ENCODE data around the gene KREMEN1. TPM values are rescaled to one million over a fixed set of nuclear protein-coding genes. Genes with fewer than 3 reads are reported as not detected.

KREMEN1 gene
- total and polyA plus RNA-seq, 2 donors (not counting 1 experiment from before 2014, with no cell fraction given): 0.01 TPM; not detected in 1

DNA sequence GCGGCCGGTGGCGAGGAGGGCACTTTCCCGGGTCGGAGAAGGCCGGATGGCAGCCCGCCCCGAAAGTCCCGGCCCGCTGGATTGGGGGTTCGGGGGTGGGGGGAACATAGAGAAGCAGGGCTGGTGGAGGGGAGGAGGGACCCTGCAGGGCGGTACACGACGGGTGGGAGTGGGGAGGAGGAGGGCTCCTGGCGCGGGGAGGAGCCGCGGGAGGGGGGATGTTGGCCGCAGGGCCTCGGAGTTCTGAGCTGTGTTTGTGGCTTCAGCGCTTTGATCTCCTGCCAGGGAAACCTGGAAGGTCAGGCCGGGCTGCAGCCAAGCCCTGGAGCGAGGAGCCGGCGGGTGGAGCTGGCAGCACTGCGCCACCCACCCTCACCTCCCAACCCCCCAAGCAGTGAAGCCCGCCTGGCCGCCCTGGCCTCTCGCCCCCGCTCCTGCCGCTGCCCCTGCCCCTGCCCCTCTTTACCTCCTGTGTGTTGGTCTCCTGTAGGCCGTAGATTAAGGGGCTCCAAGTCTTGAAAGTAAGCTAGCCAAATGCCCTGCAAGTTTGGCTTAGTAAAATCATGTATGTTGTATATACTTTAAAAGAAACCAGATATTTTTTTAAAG lies 42.1 kb upstream of the KREMEN1 start:
- no peak for ATAC-seq (ENCODE audit: low read depth)

More for the DNA sequence above, 42.1 kb upstream of the KREMEN1 start:
- Histone ChIP-seq H3K36me3 (replicated peaks in 1 of 2; ENCODE audit: control extremely low read depth in 1 of 2, control insufficient read depth in 1 of 2, extremely low read depth in 1 of 2, insufficient read depth in 2 of 2, low read length in 1 of 2) (no peaks in the 10 kb centered on the region), H3K27ac (ENCODE audit: low read length in 2 of 2) (no peak overlapping the region), H3K9me3 (ENCODE audit: control extremely low read depth in 1 of 3, control insufficient read depth in 2 of 3, insufficient read depth in 1 of 3, low read length in 2 of 3) (peaks cover 0 to 7% (median 0%) of the 10 kb centered on the region in 3 donors), H3K9ac (ENCODE audit: low read length) (peak overlapping the region; percentile 39), H3K4me1 (ENCODE audit: control insufficient read depth in 2 of 2, insufficient read depth in 2 of 2, low read length in 2 of 2) (peaks cover 8 to 17% of the 10 kb centered on the region in 2 donors), H2AFZ (ENCODE audit: insufficient read depth, low read depth, low read length, poor library complexity, severe bottlenecking) (peak overlapping the region; percentile 54), H3K4me3 (ENCODE audit: control extremely low read depth in 1 of 5, extremely low read depth in 1 of 5, insufficient read depth in 1 of 5, low read depth in 2 of 5, low read length in 4 of 5) (peak overlapping the region in 3 of 5 experiments; percentile 13 to 52 (median 23)), H3K79me2 (ENCODE audit: control insufficient read depth, insufficient read depth, low read length) (no peaks in the 10 kb centered on the region), H3K4me2 (replicated peaks; ENCODE audit: low read depth, low read length, poor library complexity, severe bottlenecking) (peak overlapping the region; percentile 76), H3K27me3 (replicated peaks in 1 of 4; ENCODE audit: control extremely low read depth in 1 of 4, control insufficient read depth in 3 of 4, insufficient read depth in 4 of 4, low read length in 3 of 4) (peaks cover 0 to 45% (median 24%) of the 10 kb centered on the region in 4 experiments), H4K20me1 (ENCODE audit: control insufficient read depth, insufficient read depth, low read length, poor library complexity, severe bottlenecking) (no peaks in the 10 kb centered on the region)
- whole genome bisulfite sequencing (ENCODE audit: insufficient coverage): 1% methylated on average over 31 of the region's 32 CpGs
- ChIA-PET POLR2A (no interaction called here), CTCF (interaction anchor here (2.1 kb wide), 1 partner anchor 10 kb away, joined by 9 read pairs; no protein-coding TSS in a partner anchor)
- Mint-ChIP-seq H3K4me3 (peak overlapping the region; percentile 62), H3K27me3 (peaks cover 48% of the 10 kb centered on the region), H3K27ac (no peak overlapping the region), H3K9me3 (ENCODE audit: insufficient read depth) (no peaks in the 10 kb centered on the region), H3K4me1 (peaks cover 8% of the 10 kb centered on the region)
- DNase-seq: no peak
- TF ChIP-seq CTCF (IDR thresholded peaks at IDR 0.05): no peak
- no peak for TF ChIP-seq EZH2 (IDR thresholded peaks at IDR 0.05; ENCODE audit: borderline replicate concordance, insufficient read depth, low read depth, low read length, poor library complexity, severe bottlenecking)
- intact Hi-C loops (cut with micrococcal nuclease): no loop called here
